ENCODE measurements around the gene ST6GAL1.

The ST6GAL1 gene

DNA sequence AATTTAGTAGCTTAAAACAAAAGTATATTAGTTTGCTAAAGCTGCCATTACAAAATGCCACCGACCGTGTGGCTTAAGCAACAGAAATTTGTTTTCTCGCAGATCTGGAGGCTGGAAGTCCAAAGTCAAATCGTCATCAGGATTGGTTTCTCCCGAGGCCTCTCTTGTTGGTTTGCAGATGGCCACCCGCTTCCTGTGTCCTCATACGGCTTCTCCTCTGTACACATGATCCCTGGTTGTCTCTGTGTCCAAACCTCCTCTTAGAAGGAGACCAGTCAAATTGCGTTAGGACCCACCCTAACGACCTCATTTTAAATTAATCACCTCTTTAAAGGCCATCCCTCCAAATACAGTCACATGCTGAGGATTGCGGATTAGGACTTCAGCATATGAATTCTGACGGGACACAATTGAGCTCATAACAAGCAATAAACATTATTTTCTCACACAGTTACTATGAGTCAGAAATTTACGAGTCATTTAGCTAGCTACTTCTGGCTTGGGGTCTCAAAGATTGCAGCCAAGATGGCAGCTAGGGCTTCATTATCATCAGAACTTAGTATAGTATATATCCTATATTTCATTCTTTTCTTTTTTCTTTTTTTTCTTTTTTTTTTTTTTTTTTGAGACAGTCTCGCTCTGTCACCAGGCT lies 150.6 kb downstream of the ST6GAL1 start:
- no peaks in the 10 kb centered on the region for H3K9me3 ChIP-seq (ENCODE audit: control extremely low read depth in 1 of 5, control insufficient read depth in 4 of 5, insufficient read depth in 2 of 5, low read depth in 1 of 5, low read length in 4 of 5)
- no peak overlapping the region for H3K4me3 ChIP-seq (ENCODE audit: control insufficient read depth in 1 of 7, extremely low read depth in 1 of 7, insufficient read depth in 4 of 7, low read depth in 2 of 7, low read length in 6 of 7)
- 88% methylated on average over 13 of the region's 13 CpGs for WGBS (ENCODE audit: insufficient coverage)
- peaks cover 9 to 29% (median 14%) of the 10 kb centered on the region in 4 experiments for H3K36me3 ChIP-seq (ENCODE audit: control insufficient read depth in 4 of 4, insufficient read depth in 4 of 4, low read length in 3 of 4)
- ChIA-PET CTCF (interaction anchor here (0.9 to 1.6 kb wide), 3 partner anchors 14 to 149 kb away, joined by 3 to 5 read pairs (median 5); no protein-coding TSS in a partner anchor), POLR2A (no interaction called here)
- no peak overlapping the region for H3K27ac ChIP-seq (ENCODE audit: insufficient read depth in 1 of 2, low read depth in 1 of 2, low read length in 2 of 2, poor library complexity in 1 of 2, severe bottlenecking in 2 of 2)
- H3K27me3 ChIP-seq (replicated peaks in 2 of 5; ENCODE audit: control insufficient read depth in 4 of 5, insufficient read depth in 5 of 5, low read length in 4 of 5), result no peaks in the 10 kb centered on the region
- peaks cover 0 to 19% (median 4%) of the 10 kb centered on the region in 4 experiments for H3K4me1 ChIP-seq (ENCODE audit: control extremely low read depth in 1 of 4, control insufficient read depth in 4 of 4, insufficient read depth in 4 of 4, low read length in 3 of 4)
- no peak for DNase-seq

GRCh38 chr3:187082758-187083375 lies 152.5 kb downstream of the ST6GAL1 start:
- H3K27ac ChIP-seq (ENCODE audit: insufficient read depth in 1 of 2, low read depth in 1 of 2, low read length in 2 of 2, poor library complexity in 1 of 2, severe bottlenecking in 2 of 2), result peak overlapping the region in 1 of 2 experiments; percentile 40
- ChIA-PET CTCF (no interaction called here), POLR2A (no interaction called here)
- no peak overlapping the region for H3K4me3 ChIP-seq (ENCODE audit: control insufficient read depth in 1 of 7, extremely low read depth in 1 of 7, insufficient read depth in 4 of 7, low read depth in 2 of 7, low read length in 6 of 7)
- peaks cover 0 to 19% (median 4%) of the 10 kb centered on the region in 4 experiments for H3K4me1 ChIP-seq (ENCODE audit: control extremely low read depth in 1 of 4, control insufficient read depth in 4 of 4, insufficient read depth in 4 of 4, low read length in 3 of 4)
- peaks cover 0 to 7% (median 0%) of the 10 kb centered on the region in 5 experiments for H3K9me3 ChIP-seq (ENCODE audit: control extremely low read depth in 1 of 5, control insufficient read depth in 4 of 5, insufficient read depth in 2 of 5, low read depth in 1 of 5, low read length in 4 of 5)
- no peaks in the 10 kb centered on the region for H3K27me3 ChIP-seq (replicated peaks in 2 of 5; ENCODE audit: control insufficient read depth in 4 of 5, insufficient read depth in 5 of 5, low read length in 4 of 5)
- WGBS (ENCODE audit: insufficient coverage), result 95% methylated on average over 4 of the region's 6 CpGs
- H3K36me3 ChIP-seq (ENCODE audit: control insufficient read depth in 4 of 4, insufficient read depth in 4 of 4, low read length in 3 of 4), result peaks cover 0 to 9% (median under 1%) of the 10 kb centered on the region in 4 experiments
- peak in 2 of 3 donors; percentile 47 to 61 for DNase-seq

GRCh38 chr3:187084126-187084525 lies 153.8 kb downstream of the ST6GAL1 start:
- WGBS (ENCODE audit: insufficient coverage), result 70% methylated on average over 2 of the region's 5 CpGs
- Histone ChIP-seq H3K36me3 (ENCODE audit: control insufficient read depth in 4 of 4, insufficient read depth in 4 of 4, low read length in 3 of 4) (peaks cover 0 to 6% (median under 1%) of the 10 kb centered on the region in 4 experiments), H3K9me3 (ENCODE audit: control extremely low read depth in 1 of 5, control insufficient read depth in 4 of 5, insufficient read depth in 2 of 5, low read depth in 1 of 5, low read length in 4 of 5) (peaks cover 0 to 16% (median 3%) of the 10 kb centered on the region in 5 experiments), H3K27me3 (replicated peaks in 2 of 5; ENCODE audit: control insufficient read depth in 4 of 5, insufficient read depth in 5 of 5, low read length in 4 of 5) (no peaks in the 10 kb centered on the region), H3K27ac (ENCODE audit: insufficient read depth in 1 of 2, low read depth in 1 of 2, low read length in 2 of 2, poor library complexity in 1 of 2, severe bottlenecking in 2 of 2) (no peak overlapping the region), H3K4me1 (ENCODE audit: control extremely low read depth in 1 of 4, control insufficient read depth in 4 of 4, insufficient read depth in 4 of 4, low read length in 3 of 4) (peaks cover 0 to 19% (median 4%) of the 10 kb centered on the region in 4 experiments), H3K4me3 (ENCODE audit: control insufficient read depth in 1 of 7, extremely low read depth in 1 of 7, insufficient read depth in 4 of 7, low read depth in 2 of 7, low read length in 6 of 7) (no peak overlapping the region)
- ChIA-PET CTCF (interaction anchor here (0.7 to 0.9 kb wide), 2 partner anchors 29 to 56 kb away, joined by 3 read pairs; no protein-coding TSS in a partner anchor), POLR2A (interaction anchor here (0.7 kb wide), 2 partner anchors 10 to 607 kb away, joined by 3 to 4 read pairs; no protein-coding TSS in a partner anchor)
- no peak for DNase-seq

GRCh38 chr3:187084580-187084979 lies 154.3 kb downstream of the ST6GAL1 start:
- peaks cover 0 to 1% (median 0%) of the 10 kb centered on the region in 4 experiments for H3K36me3 ChIP-seq (ENCODE audit: control insufficient read depth in 4 of 4, insufficient read depth in 4 of 4, low read length in 3 of 4)
- H3K27ac ChIP-seq (ENCODE audit: insufficient read depth in 1 of 2, low read depth in 1 of 2, low read length in 2 of 2, poor library complexity in 1 of 2, severe bottlenecking in 2 of 2), result no peak overlapping the region
- no peak overlapping the region for H3K4me3 ChIP-seq (ENCODE audit: control insufficient read depth in 1 of 7, extremely low read depth in 1 of 7, insufficient read depth in 4 of 7, low read depth in 2 of 7, low read length in 6 of 7)
- H3K27me3 ChIP-seq (replicated peaks in 2 of 5; ENCODE audit: control insufficient read depth in 4 of 5, insufficient read depth in 5 of 5, low read length in 4 of 5), result no peaks in the 10 kb centered on the region
- DNase-seq, result no peak
- peaks cover 0 to 19% (median 4%) of the 10 kb centered on the region in 4 experiments for H3K4me1 ChIP-seq (ENCODE audit: control extremely low read depth in 1 of 4, control insufficient read depth in 4 of 4, insufficient read depth in 4 of 4, low read length in 3 of 4)
- CTCF ChIA-PET, result interaction anchor here (0.9 kb wide), 1 partner anchor 29 kb away, joined by 3 read pairs; no protein-coding TSS in a partner anchor
- POLR2A ChIA-PET, result no interaction called here
- WGBS (ENCODE audit: insufficient coverage), result no CpG with 5 or more reads among the region's 2 CpGs
- H3K9me3 ChIP-seq (ENCODE audit: control extremely low read depth in 1 of 5, control insufficient read depth in 4 of 5, insufficient read depth in 2 of 5, low read depth in 1 of 5, low read length in 4 of 5), result peaks cover 0 to 20% (median 3%) of the 10 kb centered on the region in 5 experiments

DNA sequence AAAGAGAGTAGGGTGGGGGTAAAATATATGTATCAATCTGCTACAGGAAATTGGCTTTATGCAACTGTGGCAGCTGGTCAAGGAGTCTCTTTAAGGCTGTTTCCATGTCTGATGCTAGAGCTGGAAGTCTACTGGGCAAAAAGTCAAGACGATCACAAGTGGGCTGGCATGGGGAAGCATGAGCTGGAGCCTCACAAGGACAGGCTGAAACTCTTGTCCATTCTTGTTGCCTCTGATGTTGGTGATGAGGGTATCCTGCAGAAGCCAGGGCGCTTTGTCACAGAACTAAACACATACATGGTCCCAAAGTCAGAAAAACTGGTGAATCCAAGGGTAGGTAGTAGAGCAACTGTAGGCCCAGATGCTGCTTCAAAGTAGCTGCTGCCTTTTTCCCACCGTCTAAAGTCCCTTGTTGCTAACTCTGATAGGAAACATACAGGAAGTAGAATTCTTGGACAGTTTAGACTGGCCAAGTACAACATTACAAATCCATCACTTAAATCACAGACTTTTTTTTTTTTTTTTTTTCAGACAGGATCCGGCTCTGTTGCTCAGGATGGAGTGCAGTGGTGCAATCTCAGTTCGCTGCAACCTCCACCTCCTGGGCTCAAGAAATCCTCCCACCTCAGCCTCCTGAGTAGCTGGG lies 154.8 kb downstream of the ST6GAL1 start:
- no peaks in the 10 kb centered on the region for H3K27me3 ChIP-seq (replicated peaks in 2 of 5; ENCODE audit: control insufficient read depth in 4 of 5, insufficient read depth in 5 of 5, low read length in 4 of 5)
- peaks cover 0 to 20% (median 3%) of the 10 kb centered on the region in 5 experiments for H3K9me3 ChIP-seq (ENCODE audit: control extremely low read depth in 1 of 5, control insufficient read depth in 4 of 5, insufficient read depth in 2 of 5, low read depth in 1 of 5, low read length in 4 of 5)
- POLR2A ChIA-PET, result interaction anchor here (0.6 kb wide), 1 partner anchor 13 kb away, joined by 3 read pairs; no protein-coding TSS in a partner anchor
- peaks cover 0 to 19% (median 4%) of the 10 kb centered on the region in 4 experiments for H3K4me1 ChIP-seq (ENCODE audit: control extremely low read depth in 1 of 4, control insufficient read depth in 4 of 4, insufficient read depth in 4 of 4, low read length in 3 of 4)
- no peak overlapping the region for H3K4me3 ChIP-seq (ENCODE audit: control insufficient read depth in 1 of 7, extremely low read depth in 1 of 7, insufficient read depth in 4 of 7, low read depth in 2 of 7, low read length in 6 of 7)
- DNase-seq, result no peak
- CTCF ChIA-PET, result interaction anchor here (0.9 kb wide), 1 partner anchor 11 kb away, joined by 3 read pairs; no protein-coding TSS in a partner anchor
- 90% methylated on average over 2 of the region's 5 CpGs for WGBS (ENCODE audit: insufficient coverage)
- H3K27ac ChIP-seq (ENCODE audit: insufficient read depth in 1 of 2, low read depth in 1 of 2, low read length in 2 of 2, poor library complexity in 1 of 2, severe bottlenecking in 2 of 2), result no peak overlapping the region
- no peaks in the 10 kb centered on the region for H3K36me3 ChIP-seq (ENCODE audit: control insufficient read depth in 4 of 4, insufficient read depth in 4 of 4, low read length in 3 of 4)

- Histone ChIP-seq H3K4me3 (ENCODE audit: control insufficient read depth in 1 of 7, extremely low read depth in 1 of 7, insufficient read depth in 4 of 7, low read depth in 2 of 7, low read length in 6 of 7) (no peak overlapping the region), H3K4me1 (ENCODE audit: control extremely low read depth in 1 of 4, control insufficient read depth in 4 of 4, insufficient read depth in 4 of 4, low read length in 3 of 4) (peaks cover 0 to 19% (median 4%) of the 10 kb centered on the region in 4 experiments), H3K27me3 (replicated peaks in 2 of 5; ENCODE audit: control insufficient read depth in 4 of 5, insufficient read depth in 5 of 5, low read length in 4 of 5) (no peaks in the 10 kb centered on the region), H3K36me3 (ENCODE audit: control insufficient read depth in 4 of 4, insufficient read depth in 4 of 4, low read length in 3 of 4) (no peaks in the 10 kb centered on the region), H3K9me3 (ENCODE audit: control extremely low read depth in 1 of 5, control insufficient read depth in 4 of 5, insufficient read depth in 2 of 5, low read depth in 1 of 5, low read length in 4 of 5) (peaks cover 0 to 20% (median 3%) of the 10 kb centered on the region in 5 experiments), H3K27ac (ENCODE audit: insufficient read depth in 1 of 2, low read depth in 1 of 2, low read length in 2 of 2, poor library complexity in 1 of 2, severe bottlenecking in 2 of 2) (no peak overlapping the region)
- no CpG with 5 or more reads among the region's 1 CpG for WGBS (ENCODE audit: insufficient coverage)
- ChIA-PET CTCF (no interaction called here), POLR2A (interaction anchor here (0.6 kb wide), 1 partner anchor 12 kb away, joined by 3 read pairs; no protein-coding TSS in a partner anchor)
- no peak for DNase-seq
Observed at GRCh38 chr3:187085933-187086332, 155.6 kb downstream of the ST6GAL1 start.

All from common myeloid progenitor, CD34-positive (primary cell).